GM18498 (cell line): ENCODE data around the gene SPRR2E.
"Not testable (repeated sequence)": the region's sequence is repeated elsewhere in the genome, so short reads cannot be mapped to it uniquely, and the experiment has no call there.

Source experiments
- ATAC-seq: cut with Tn5 transposase; IDR thresholded peaks from one replicate; pipeline ENCODE4 v1.9.1; 2021; ENCODE audit warnings: mild to moderate bottlenecking, moderate library complexity; ENCODE audit not compliant: unreplicated experiment

SPRR2E gene

DNA sequence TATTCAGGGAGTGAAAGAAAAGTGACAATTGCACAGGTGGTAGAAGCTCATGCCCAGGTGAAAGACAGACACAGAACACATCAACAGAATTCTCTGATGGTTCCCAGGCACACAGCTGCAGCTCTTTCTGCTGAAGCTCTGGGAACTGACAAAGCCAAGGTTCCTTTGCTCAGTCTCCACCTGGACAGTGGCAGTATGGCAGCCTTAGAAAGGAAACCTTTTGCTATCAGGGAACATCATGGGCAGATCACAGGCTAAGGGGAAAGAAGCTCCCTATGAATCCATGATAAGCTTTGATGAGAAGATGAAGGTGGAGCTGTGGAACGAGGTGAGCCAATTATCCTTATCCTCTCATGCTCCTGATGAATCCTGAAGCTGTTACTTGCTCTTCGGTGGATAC is 24.1 kb downstream of the SPRR2E start:
- no peak for ATAC-seq

DNA sequence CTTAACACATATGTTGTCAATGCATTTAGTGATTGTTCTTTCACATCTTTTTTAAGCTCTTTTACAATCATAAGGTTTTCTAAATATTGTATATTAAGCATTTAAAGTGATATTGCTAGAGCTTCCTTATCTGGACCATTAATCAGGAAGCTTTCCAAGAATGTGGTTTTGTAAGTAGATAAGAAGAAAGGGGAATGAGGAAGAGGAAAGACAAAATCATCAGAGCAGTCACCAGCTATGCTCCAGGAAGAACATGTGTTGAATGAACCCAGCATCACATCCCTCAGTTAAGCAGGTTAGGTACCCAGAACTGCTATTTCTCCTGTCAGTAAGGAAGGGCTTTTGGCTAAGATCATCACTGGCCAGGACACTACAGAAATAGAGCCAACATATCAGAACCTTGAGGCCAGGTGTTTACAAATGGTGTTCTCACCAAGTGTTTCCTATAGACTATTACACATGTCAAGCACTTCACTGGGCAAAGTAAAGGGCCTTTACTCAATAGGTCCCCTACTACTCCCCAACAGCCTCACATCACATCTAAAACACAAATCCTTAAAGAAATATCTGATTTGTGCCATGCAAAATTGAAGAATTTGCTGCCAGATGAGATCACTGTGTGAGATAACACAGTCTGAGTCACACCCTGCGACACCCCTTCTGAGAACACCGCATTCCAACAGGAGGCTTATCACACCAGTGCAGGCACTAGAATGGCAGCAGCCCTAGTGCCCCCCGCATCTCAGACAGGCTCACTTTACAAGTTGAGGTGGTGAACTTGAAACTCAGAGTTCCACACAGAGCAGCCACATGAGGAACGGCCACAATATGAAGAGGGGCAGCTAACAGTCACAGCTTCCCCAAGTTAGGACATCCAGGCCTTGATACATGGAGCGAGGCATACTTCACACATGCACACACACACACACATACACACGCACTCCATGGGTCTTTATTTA is 35.2 kb downstream of the SPRR2E start:
- ATAC-seq = no peak

DNA sequence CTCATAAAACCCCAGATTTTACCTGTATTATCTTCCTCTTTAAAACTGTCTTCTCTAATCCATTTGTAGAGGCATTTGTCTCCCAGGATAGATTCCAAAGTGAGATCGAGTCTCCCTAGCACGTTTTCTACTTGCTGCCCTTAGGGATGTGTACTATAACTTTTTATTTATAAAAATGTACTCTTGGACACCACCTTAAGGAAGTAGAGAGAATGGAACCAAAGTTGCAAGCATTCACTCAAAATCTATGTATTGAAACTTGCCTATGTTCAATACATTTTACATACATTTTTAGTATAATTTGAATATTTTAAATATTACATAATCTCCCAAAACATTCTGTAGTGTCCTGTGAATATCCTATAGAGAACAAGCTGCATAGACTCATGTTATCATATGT is 36.2 kb downstream of the SPRR2E start:
- no peak for ATAC-seq

DNA sequence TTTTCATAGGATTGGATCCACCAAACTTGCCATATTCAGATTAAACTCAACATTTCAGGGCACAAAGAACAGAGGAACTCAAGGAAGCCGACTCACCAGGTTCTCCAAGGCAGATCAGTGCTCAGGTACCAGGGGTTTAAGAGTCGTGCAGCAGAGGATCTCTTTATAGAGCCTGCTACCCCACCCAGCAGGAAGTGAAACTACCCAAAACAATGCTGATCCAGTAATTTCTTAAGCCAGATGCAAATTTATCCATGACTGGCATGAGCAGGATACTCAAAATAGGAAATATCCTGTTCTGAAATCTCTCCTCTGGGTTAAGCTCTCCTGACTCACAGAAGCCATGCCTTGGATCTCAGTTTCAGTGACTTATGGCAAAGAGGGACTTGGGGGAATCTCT is 37.0 kb downstream of the SPRR2E start, which contains the start of gene SPRR2A:
SPRR2A (minus strand) TSS at position 138 of the 400 bp plus-strand sequence. CDS start 777 bp downstream, outside the sequence.
- no peak for ATAC-seq

DNA sequence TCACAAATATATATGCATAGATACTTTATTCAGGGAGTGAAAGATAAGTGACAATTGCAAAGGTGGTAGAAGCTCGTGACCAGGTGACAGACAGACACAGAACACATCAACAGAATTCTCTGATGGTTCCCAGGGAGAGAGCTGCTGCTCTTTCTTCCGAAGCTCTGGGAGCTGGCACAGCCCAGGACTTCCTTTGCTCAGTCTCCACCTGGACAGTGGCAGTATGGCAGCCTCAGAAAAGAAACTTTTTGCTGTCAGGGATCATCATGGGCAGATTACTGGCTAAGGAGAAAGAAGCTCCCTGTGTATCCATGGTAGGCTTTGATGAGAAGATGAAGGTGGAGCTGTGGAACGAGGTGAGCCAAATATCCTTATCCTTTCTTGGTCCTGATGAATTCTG is 38.2 kb downstream of the SPRR2E start:
- not testable (repeated sequence) for ATAC-seq

DNA sequence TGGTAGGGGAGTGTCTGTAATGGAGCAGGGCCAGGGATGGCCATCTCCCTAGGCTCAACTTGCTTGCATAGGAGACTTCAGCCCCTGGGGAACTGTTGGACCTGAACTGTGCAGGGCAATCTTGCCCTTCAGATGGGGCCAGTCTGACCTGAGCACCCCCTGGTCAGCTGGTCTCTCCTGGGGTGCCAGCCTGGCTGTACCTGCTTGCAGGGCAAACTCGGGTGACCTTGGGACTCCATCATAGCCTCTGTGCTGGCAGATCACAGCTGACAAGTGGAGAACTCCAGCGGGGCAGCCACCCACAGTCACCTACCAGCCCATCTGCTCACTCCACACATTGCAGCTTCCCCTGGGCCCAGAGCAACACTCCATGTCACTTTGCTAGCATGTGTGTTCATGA is 45.1 kb downstream of the SPRR2E start:
- ATAC-seq = no peak
